Globus pallidus (tissue), 1 donor: ENCODE data around the gene TCEANC2.
"Not testable (repeated sequence)": the region's sequence is repeated elsewhere in the genome, so short reads cannot be mapped to it uniquely, and the experiment has no call there.

Experiments used
- DNase-seq: peaks from one replicate; pipeline ENCODE4 v3.0.0-alpha.2; 2015; ENCODE audit warnings: low spot score

Gene TCEANC2

DNA sequence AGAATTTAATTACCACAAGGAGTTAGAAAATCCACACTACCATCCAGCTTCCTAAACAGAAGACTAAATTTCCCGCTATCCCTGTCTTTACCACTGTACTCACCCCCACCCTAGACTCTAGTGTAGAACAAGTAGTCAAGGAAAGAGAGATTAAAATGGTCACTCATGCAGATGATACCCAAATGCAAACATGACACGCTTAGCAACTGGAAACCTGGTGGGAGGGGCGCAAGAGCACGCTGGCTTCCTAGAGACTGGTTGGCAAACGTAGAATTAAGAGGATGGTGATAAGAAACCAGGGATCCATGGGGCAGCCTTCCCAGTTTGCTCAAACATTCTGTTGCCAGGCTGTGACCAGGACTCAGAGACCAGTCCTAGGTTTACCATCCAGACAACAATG lies 25.6 kb upstream of the TCEANC2 start:
- no peak for DNase-seq

DNA sequence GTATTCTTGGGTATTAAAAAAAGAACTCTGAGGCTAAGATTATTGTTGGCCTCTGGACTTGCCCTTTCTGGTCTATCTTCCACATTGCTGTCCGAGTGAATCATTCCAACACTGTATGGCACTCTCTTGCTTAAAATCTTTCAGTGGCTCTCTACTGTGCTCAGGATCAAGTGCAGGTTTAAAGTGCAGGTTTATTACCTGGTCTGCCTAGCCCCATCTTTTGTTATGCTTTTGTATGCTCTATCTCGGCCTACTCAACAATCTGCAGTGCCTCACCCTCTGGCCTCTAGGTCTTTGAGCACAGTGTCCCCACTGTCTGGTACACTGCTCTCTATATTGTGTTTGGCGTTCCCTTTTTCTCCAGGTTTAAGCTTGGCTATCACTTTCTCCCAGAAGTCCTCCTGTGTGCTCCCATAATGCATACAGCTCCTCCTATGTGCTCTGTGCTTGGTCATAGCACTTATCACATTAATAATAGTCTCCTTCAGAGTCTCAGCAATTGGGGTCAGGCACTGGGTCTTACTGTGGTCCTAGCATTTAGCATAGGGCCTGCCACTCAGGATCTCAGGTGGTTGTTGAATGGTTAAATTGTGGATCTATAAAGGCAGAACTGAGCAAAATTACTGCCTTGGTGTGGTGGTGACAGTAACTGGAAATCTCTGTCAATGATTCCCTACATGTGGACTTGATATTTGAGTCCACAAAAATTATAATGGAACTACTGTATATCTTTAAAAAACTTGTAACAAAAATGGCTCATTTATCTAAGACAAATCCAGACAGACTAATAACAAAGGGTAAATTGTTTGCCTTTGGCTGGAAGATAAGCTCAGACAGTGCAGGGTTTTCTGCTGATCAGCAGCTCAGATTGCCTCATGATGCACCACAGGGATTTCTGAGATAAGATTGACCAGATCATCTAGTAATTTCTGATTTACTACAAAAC lies 24.8 kb upstream of the TCEANC2 start:
- peak; percentile 88 for DNase-seq

DNA sequence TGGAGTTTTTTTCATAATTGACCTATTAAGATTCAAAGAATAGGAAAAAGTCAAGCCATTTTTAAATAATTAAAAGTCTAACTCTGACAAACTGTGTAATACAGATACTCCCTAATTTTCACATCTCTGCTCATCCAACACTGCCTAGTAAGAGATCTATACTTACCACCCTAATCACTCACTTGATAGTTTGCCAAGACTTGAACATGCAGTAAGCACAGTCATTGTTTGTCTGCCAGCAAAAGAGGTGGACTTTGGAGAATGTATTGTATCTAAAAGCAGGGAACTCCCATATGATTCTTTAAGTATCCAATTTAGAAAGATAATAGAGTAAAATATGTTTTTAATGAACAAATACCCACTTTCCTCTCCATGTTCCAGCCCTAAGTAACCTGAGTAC lies 15.9 kb upstream of the TCEANC2 start:
- no peak for DNase-seq

GRCh38 chr1:54041806-54042205 lies 11.6 kb upstream of the TCEANC2 start:
- DNase-seq, result no peak

GRCh38 chr1:54045496-54045895 lies 7.9 kb upstream of the TCEANC2 start:
- DNase-seq, result peak; percentile 82

GRCh38 chr1:54046671-54047383 lies 6.6 kb upstream of the TCEANC2 start:
- no peak for DNase-seq

DNA sequence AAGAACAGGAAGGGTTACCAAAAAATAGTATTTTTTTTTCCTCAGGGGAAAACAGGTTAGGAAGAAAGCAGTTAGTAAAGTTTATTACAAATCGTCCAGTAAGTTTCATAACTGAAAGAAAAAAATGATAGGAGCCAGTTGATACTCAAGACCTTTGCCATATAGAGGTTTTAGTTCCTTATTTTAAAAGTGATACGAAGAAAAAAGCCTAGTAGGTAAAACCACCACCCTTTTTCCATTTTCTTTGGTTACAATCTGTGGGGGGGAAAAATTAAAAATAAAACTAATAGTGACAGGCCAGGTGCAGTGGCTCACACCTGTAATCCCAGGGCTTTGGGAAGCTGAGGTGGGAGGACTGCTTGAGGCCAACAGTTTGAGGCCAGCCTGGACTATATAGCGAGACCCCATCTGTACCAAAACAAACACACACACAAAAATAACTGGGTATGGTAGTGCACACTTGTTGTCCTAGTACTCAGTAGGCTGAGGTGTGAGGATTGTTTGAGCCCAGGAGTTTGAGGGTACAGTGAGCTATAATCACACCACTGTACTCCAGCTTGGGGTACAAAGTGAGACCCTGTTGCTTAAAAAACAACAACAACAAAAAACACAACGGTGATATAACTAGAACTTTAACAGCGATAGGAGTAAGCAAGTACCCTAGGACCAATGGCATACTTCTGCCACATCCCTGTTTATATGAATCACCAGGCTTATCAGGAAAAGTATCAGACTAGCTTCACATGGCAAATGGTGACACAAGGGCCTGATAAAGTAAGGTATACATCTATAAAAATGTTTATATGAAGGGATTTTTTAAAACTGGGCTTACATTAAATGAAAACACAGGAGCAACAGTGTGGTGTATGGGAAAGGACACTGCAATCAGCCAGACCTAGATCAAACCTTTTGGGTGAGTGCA lies 5.8 kb upstream of the TCEANC2 start:
- DNase-seq, result no peak

DNA sequence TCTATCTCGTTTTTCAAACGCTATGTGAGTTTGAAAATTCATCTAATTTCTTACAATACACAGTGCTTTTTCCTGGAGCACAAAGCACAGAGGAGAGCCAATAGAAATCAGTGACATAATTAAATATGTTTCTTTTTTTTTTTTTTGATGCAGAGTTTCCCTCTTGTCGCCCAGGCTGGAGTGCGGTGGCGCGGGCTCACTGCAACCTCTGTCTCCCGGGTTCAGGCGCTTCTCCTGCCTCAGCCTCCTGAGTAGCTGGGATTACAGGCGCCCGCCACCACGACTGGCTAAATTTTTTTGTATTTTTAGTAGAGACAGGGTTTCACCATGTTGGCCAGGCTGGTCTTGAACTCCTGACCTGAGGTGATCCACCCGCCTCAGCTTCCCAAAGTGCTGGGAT lies 3.0 kb upstream of the TCEANC2 start:
- DNase-seq, result not testable (repeated sequence)

GRCh38 chr1:54051933-54052430 lies 1.4 kb upstream of the TCEANC2 start:
- DNase-seq, result no peak

GRCh38 chr1:54052431-54052933 lies 926 bp upstream of the TCEANC2 start:
- DNase-seq, result no peak

DNA sequence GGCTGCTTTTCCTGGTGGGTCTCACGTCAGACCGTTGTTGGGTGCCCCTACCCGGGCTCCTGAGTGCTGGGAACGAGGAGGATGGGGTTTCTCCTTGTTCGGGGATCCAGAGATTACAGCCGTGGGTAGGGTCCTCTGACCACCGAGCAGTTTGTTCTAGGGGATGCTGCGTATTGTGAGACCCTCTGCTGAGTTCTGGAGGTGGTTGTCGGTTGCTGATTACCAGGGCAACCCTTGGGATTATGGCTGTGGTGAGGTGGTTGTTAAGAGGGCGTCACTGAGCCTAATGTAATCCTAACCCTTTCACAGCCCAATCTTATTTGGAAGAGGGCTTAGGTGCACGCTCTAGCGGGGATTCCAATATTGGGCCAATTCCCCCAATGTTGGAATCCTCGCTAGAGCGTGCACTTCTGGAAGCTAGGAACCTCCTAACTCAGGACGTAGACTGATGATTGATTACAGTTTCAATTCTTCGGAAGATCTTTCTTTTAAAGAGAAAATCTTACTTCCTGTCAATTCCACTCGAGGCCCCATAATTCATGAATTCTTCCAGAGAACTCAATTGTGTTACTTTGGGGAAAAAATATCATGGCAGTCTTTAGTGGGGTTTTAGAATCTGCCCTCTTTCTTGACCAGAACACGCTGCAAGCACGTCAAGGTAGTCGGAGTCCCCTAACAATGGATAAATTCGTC lies 483 bp downstream of the TCEANC2 start:
- no peak for DNase-seq

- no peak for DNase-seq
Observed at GRCh38 chr1:54054438-54054749, 986 bp downstream of the TCEANC2 start.

DNA sequence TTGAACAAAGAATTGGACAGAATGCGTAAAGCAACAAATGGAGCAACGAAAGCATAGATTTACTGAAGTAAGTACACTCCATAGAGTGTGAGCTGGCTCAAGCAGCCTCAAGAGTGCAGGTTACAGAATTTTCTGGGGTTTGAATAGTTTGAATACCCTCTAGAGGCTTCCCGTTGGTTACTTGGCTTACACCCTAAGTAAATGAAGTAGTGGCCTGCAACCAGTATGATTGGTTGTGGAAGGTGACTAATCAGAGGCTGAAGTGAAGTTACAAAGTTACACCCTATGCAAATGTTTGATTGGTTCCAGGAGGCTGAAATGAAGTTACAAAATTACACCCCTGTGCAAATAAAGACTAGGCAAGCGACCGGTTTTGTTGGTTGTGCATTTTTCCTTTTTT lies 10.9 kb downstream of the TCEANC2 start:
- DNase-seq, result no peak

- DNase-seq, result no peak
Observed at GRCh38 chr1:54069791-54070170, 16.4 kb downstream of the TCEANC2 start.

DNA sequence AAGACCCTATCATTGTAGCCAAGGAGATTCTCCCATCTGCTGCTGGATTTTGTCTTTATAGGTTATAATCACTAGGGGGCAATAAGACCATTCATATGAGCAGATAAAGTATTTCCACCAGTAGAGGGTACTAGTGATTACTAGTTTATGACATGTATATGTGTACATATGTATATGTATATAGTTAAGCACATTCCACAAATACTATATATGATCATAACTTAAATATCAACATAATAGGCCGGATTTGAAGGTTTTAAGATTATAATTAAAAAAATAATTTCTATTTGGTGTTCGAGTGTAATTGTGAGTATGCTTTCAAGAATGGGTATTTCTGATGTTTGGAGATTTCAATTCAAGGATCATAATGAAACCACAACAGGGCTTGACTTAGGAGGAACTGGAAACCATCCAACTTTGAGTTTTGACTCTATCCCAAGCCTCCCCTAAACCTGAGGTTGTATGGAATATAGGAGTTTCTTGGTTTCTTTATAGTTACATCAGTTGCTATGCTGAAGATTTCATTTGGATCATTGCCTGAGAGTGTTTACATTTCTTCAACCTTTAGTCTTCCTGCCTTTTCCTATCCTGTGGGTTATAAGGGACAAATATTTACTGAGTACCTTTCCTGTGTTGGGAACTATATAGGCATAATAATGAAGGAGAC lies 16.9 kb downstream of the TCEANC2 start:
- DNase-seq, result peak; percentile 66

DNA sequence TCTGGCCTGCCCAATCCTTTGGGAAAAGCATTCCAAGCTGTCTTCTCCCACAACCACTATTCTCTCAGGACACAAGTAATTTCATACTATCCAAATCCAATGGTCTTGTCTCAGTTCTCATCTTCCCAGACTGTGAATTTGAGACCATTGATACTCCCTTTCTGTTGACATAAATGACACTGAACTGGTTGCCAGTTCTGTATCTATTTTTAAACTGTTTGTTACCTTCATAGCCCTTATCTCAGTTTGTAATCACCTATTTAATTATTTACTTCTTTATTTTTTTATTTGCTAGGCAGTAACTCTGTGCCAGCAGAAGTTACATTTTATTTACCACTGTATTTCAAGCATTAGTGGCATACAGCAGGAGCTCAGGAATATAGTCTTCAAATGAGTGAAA lies 24.0 kb downstream of the TCEANC2 start:
- DNase-seq, result no peak

GRCh38 chr1:54080598-54081049 lies 27.2 kb downstream of the TCEANC2 start:
- DNase-seq, result no peak

DNA sequence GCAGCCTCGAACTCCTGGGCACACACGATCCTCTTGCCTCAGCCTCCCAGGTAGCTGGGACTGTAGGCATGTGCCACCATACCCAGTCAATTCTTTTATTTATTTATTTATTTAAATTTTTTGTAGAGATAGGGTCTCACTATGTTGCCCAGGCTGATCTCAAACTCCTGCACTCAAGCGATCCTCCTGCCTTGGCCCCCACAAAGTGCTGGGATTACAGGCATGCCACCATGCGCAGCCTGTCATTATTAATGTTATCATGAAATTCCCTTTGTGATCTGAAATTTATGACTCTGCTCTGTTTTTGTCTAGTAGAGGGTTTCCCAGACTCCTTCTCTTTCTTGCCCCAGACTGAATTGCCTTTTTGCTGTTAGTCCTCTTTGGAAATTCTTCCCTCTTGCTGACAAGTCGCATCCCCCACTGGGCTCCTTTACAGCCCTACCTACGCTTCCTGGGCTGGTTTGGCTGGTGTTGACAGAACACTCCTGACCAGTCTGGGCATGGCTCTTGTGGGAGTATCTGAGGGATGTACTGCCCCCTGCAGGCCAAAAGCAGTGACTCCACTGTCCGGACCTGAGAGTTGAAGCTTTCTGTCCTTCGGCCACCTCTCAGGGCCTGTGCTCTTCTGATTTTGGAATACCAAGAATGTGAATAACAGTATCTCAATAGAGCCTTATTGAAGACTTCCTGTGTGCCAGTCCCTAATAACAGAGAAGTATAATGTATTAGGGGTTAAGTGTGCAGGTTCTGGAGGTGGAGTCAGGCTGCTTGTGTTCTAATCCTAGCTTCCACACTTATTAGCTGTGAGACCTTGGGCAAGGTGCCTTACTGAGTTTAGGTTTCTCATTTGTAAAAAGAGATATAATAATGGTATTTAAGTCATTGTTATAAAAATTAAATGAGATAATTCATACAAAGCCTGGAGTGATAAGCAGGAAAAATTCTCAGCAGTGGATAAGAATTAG lies 28.2 kb downstream of the TCEANC2 start:
- DNase-seq, result peak; percentile 49

DNA sequence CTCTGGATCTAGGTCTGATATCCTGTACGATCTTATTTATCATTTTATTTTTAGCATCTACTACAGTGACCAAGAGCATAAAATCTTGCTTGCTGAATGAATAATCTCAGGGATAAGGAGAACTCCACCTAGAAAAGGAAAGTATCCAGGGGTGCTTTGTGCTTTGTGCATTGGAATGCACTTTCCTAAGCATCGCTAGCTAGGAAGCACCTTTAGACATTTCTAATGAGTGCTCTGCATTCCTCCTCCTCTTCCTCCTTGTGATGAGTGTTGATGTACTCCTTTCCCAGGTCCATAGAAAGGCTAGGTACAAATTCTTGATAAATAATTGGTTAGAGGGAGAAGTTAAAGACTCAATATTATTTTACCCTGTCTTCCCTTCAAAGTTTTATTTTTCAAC lies 31.4 kb downstream of the TCEANC2 start:
- no peak for DNase-seq

DNA sequence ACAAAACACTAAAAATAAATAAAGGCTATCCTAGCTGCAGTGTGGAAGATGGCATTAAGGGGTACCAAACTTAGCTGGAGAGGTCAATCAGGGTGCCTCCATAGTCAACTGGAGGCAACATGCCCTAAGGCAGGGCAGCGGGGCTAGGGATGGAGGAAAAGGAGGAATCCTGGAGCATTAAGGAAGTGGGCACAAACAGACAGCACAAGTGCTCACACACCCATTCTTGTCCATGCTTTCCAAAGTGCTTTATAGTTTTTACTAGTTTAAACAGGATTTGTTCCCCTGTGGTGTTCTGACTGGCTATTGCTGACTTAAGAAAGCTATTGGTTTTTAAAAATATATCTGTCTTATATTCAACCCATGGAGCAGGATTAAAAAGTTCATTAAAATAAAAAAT lies 33.3 kb downstream of the TCEANC2 start:
- no peak for DNase-seq
